Heart left ventricle (tissue), 16 donors: ENCODE measurements around the gene KMT2B. TPM values are rescaled to one million over a fixed set of nuclear protein-coding genes. Genes with fewer than 3 reads are reported as not detected.

Experiments
- ATAC-seq, 4 donors: fragments of 200-7000 bp; cut with Tn5 transposase; one replicate each; pipeline ENCODE4 v1.9.1; 2020 to 2022; ENCODE audit warnings: moderate library complexity in 4 of 4, mild to moderate bottlenecking in 3 of 4, moderate number of reproducible peaks in 1 of 4
- DNase-seq, 5 donors: peaks; one replicate each; pipeline ENCODE4 v3.0.0-alpha.2; 2020
- H3K27ac ChIP-seq, 12 donors: fragments of 200-600 bp; sonication (generic) in 4 of 12; one replicate each; pipeline versions ENCODE4 v1.5.0 to v1.8.0; 2016 to 2022; ENCODE audit warnings: mild to moderate bottlenecking in 2 of 12
- H3K27me3 ChIP-seq, 9 donors: fragments of 200-600 bp; sonication (generic) in 2 of 9; one replicate each; pipeline versions ENCODE4 v1.5.1 to v1.8.0; 2016 to 2022; ENCODE audit warnings: mild to moderate bottlenecking in 3 of 9
- H3K36me3 ChIP-seq, 9 donors: fragments of 200-600 bp; sonication (generic) in 2 of 9; one replicate each; pipeline versions ENCODE4 v1.5.0 to v1.8.0; 2018 to 2022; ENCODE audit warnings: mild to moderate bottlenecking in 2 of 9
- H3K4me1 ChIP-seq, 12 donors: fragments of 200-600 bp; sonication (generic) in 4 of 12; one replicate each; pipeline versions ENCODE4 v1.5.0 to v1.8.0; 2016 to 2022; ENCODE audit warnings: mild to moderate bottlenecking in 3 of 12
- H3K4me3 ChIP-seq, 12 donors: fragments of 200-600 bp; sonication (generic) in 4 of 12; one replicate each; pipeline versions ENCODE4 v1.5.0 to v1.8.0; 2017 to 2022; ENCODE audit warnings: mild to moderate bottlenecking in 9 of 12, moderate library complexity in 4 of 12
- H3K9me3 ChIP-seq, 12 donors: fragments of 200-600 bp; sonication (generic) in 4 of 12; one replicate each; pipeline versions ENCODE4 v1.5.0 to v1.8.0; 2016 to 2022; ENCODE audit warnings: mild to moderate bottlenecking in 1 of 12
- POLR2A ChIP-seq, 2 donors: fragments of 450-650 bp; IDR thresholded peaks; one replicate each; pipeline ENCODE4 v1.6.1; 2017; ENCODE audit warnings: antibody characterized with exemption in 2 of 2, mild to moderate bottlenecking in 2 of 2, moderate library complexity in 2 of 2
- WGBS, 4 donors: extraction: QIAGEN DNeasy Blood & Tissue Kit in 2 of 4; methylation state at CpG; one replicate each; pipeline versions ENCODE4 v1.1.5 to v1.1.7; 2013 to 2018; 5-methylcytosine and 5-hydroxymethylcytosine counted together
- intact Hi-C, 10 donors: fragments of 100-400 bp; cut with DNase I; formaldehyde crosslinking; loops; one replicate each; pipeline versions ENCODE4 v1.11.1 to v1.14.2; 2022
- polyA plus RNA-seq, 2 donors: library from polyadenylated mRNA; stranded (reverse); fragments of 200-250 nt; gene quantifications; one replicate each; pipeline ENCODE4 v1.2.3, GENCODE V29; 2013
- total RNA-seq, 9 donors: library from RNA; depleted of rRNA in 2 of 9; stranded (reverse); fragments of >200 nt in 2 of 9; fragmentation: NEBNext Ultra II Directional in 3 of 9; extraction: Animal tissue kit (Norgen Biotek cat#: 25700) in 3 of 9; gene quantifications; one replicate each; pipeline versions ENCODE4 v1.1.0 to v1.2.4, GENCODE V29; 2016 to 2023
- TF ChIP-seq, protein P1 (sequence below), 12 donors: fragments of 200-600 bp; sonication (generic) in 4 of 12; IDR thresholded peaks; one replicate each; pipeline versions ENCODE4 v1.5.0 to v1.8.0; 2018 to 2022; ENCODE audit warnings: antibody characterized with exemption in 12 of 12, mild to moderate bottlenecking in 5 of 12
- donor health status: ischemic (EF 13 %, LVEDD 7.1; RV severe dilation, severe dysfunction).
- donor health status: healthy with polysubstance abuse.
- donor health status: DM: no; HTN: yes; CAD: no.
- donor health status: DM: no; HTN: no; CAD: no.
- donor health status: ischemic (EF 25% LVEDD 6.9; RV normal size, moderate dysfunction).
- donor health status: ischemic (EF 25% LVEDD 5.7; RV mildly dilated, moderate dysfunction).
- donor health status: healthy.
- donor health status: DM: yes; HTN: yes; CAD: no.
- donor health status: ischemic (EF 35%, LVEDD 5.7; RV mildly dilated, moderate dysfunction).
- donor health status: nonischemic (EF 11% LVEDD 7.7; RV severe dilation, severe dysfunction).
- donor health status: DM: yes; HTN: yes; CAD: no.
- donor health status: PGD.
- donor health status: ischemic (EF 29% LVEDD 5.4; RV normal size, mild dysfunction).
- donor health status: nonischemic (EF 23%, LVEDD 6.1; RV moderate dilation, normal function).

Gene KMT2B
- total and polyA plus RNA-seq, 11 donors: 11.3 to 24.5 (median 15.7) TPM

- 84 to 89% (median 88%) methylated on average over 5 of the region's 5 CpGs for WGBS, 4 donors
- intact Hi-C loops: loop anchor here in 4 of 10 donors (5.0 to 10.0 kb wide), 4 partner anchors 99 to 308 kb away; partner anchors contain the start of genes LRFN3 (in 2 of the 4), COX6B1 (in 1 of the 4), THAP8 (in 1 of the 4) and WDR62 (in 1 of the 4)
- TF ChIP-seq POLR2A (IDR thresholded peaks at IDR 0.05): no peak
- TF ChIP-seq, protein P1, sequence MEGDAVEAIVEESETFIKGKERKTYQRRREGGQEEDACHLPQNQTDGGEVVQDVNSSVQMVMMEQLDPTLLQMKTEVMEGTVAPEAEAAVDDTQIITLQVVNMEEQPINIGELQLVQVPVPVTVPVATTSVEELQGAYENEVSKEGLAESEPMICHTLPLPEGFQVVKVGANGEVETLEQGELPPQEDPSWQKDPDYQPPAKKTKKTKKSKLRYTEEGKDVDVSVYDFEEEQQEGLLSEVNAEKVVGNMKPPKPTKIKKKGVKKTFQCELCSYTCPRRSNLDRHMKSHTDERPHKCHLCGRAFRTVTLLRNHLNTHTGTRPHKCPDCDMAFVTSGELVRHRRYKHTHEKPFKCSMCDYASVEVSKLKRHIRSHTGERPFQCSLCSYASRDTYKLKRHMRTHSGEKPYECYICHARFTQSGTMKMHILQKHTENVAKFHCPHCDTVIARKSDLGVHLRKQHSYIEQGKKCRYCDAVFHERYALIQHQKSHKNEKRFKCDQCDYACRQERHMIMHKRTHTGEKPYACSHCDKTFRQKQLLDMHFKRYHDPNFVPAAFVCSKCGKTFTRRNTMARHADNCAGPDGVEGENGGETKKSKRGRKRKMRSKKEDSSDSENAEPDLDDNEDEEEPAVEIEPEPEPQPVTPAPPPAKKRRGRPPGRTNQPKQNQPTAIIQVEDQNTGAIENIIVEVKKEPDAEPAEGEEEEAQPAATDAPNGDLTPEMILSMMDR (IDR thresholded peaks at IDR 0.05): no peak
- Histone ChIP-seq H3K4me1 (peaks cover 10 to 63% (median 32%) of the 10 kb centered on the region in 12 donors), H3K27me3 (no peaks in the 10 kb centered on the region), H3K9me3 (no peaks in the 10 kb centered on the region), H3K27ac (peak overlapping the region in 3 of 12 donors; percentile 99 to 100 (median 100)), H3K4me3 (peak overlapping the region in 7 of 12 donors; percentile 84 to 100 (median 90)), H3K36me3 (peaks cover 0 to 16% (median 7%) of the 10 kb centered on the region in 9 donors)
- DNase-seq: no peak
- ATAC-seq: no peak
These were observed 28.7 kb downstream of the KMT2B start for GRCh38 chr19:35746531-35746930.

- H3K4me3 ChIP-seq: peak within 1 kb of the TSS; percentile 64 to 95 (median 86)
- H3K4me1 ChIP-seq: peaks cover 10 to 54% (median 32%) of the 10 kb centered on the region in 12 donors
- intact Hi-C loops: loop anchor here in 4 of 10 donors (5.0 to 10.0 kb wide), 4 partner anchors 101 to 306 kb away; partner anchors contain the start of genes LRFN3 (in 2 of the 4), COX6B1 (in 1 of the 4), THAP8 (in 1 of the 4) and WDR62 (in 1 of the 4)
- no peaks in the 10 kb centered on the region for H3K27me3 ChIP-seq
- peak within 1 kb of the TSS in 11 of 12 donors; percentile 64 to 94 (median 80) for H3K27ac ChIP-seq
- TF ChIP-seq, protein P1 (IDR thresholded peaks at IDR 0.05): peak in 6 of 12 donors; percentile 13 to 54 (median 20)
- peak; percentile 94 to 98 for TF ChIP-seq POLR2A (IDR thresholded peaks at IDR 0.05)
- H3K9me3 ChIP-seq: no peaks in the 10 kb centered on the region
- 0 to 1% (median 1%) methylated on average over 35 to 45 of the region's 45 CpGs for WGBS, 4 donors
- ATAC-seq (peak; percentile 83 to 90 (median 88)), DNase-seq (peak; percentile 98 to 100 (median 99))
- peaks cover 0 to 22% (median 15%) of the 10 kb centered on the region in 9 donors for H3K36me3 ChIP-seq
These were observed 30.6 kb downstream of the KMT2B start, which contains the start of gene LIN37 for GRCh38 chr19:35748106-35749020. LIN37 (plus strand) TSS chr19:35748576; CDS start chr19:35748725, 149 bp downstream.

DNA sequence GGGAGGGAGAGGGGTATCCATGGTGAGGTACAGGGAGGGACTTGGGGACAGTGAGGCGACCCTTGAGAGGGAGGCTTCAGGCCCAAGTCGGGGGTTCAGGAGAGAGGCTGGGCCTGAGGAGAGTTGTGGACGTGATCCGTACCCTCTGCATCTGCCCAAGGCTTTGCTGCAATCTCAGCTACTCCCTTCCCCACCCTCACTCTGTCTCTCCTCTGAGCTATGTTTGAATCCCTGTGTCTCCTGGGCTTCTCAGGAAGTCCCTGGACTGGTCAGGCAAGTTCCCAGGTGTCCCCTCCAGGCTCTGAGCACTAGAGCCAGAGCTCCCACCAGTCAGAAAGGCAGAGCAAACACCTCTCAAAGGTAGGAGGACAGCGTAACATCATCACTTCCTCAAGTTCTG is 32.4 kb downstream of the KMT2B start:
- 90 to 96% (median 94%) methylated on average over 5 of the region's 5 CpGs for WGBS, 4 donors
- Histone ChIP-seq H3K36me3 (peaks cover 0 to 33% (median 21%) of the 10 kb centered on the region in 9 donors), H3K9me3 (no peaks in the 10 kb centered on the region), H3K4me3 (no peak overlapping the region), H3K4me1 (peaks cover 5 to 53% (median 29%) of the 10 kb centered on the region in 12 donors), H3K27me3 (no peaks in the 10 kb centered on the region), H3K27ac (peak overlapping the region in 1 of 12 donors; percentile 38)
- ATAC-seq: no peak
- no peak for TF ChIP-seq POLR2A (IDR thresholded peaks at IDR 0.05)
- TF ChIP-seq, protein P1 (IDR thresholded peaks at IDR 0.05): no peak
- intact Hi-C loops: loop anchor here in 1 of 10 donors (10.0 kb wide), 1 partner anchor 395 kb away; the partner anchor contains the start of gene CAPNS1
- no peak for DNase-seq
